Body of pancreas (tissue), 4 donors: ENCODE results near the gene DCT.

Experiments used
- POLR2A ChIP-seq, 3 donors: fragments of 450-650 bp; IDR thresholded peaks; one replicate each; pipeline ENCODE4 v1.6.1; 2016; ENCODE audit warnings: antibody characterized with exemption in 3 of 3, mild to moderate bottlenecking in 2 of 3
- TF ChIP-seq, protein P1 (sequence below), 7 experiments: fragments of 450-650 bp in 4 of 7; fragments of 200-600 bp in 3 of 7; sonication (generic) in 3 of 7; IDR thresholded peaks; one replicate each; pipeline ENCODE4 v1.5.1; 2016 to 2019; ENCODE audit warnings: antibody characterized with exemption in 7 of 7

DNA sequence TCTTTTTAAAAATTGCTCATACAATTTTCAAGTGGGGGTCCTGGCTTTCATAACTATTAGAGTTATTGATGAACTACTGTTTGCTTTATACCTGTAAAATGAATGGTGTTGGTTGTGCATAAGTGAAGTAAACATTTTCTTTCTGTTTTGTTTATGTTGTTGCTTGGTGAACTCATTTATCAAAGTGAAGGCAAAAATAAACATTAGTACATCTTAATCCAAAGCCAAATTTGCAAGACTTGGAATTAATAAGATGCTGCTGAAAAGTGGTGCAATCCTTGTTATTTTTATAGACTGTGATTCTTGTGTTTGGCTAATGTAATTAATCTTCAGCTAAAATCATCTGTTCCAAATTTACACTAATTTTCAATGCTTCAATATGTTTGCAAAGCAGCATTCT is 24.4 kb upstream of the DCT start:
- TF ChIP-seq, protein P1, sequence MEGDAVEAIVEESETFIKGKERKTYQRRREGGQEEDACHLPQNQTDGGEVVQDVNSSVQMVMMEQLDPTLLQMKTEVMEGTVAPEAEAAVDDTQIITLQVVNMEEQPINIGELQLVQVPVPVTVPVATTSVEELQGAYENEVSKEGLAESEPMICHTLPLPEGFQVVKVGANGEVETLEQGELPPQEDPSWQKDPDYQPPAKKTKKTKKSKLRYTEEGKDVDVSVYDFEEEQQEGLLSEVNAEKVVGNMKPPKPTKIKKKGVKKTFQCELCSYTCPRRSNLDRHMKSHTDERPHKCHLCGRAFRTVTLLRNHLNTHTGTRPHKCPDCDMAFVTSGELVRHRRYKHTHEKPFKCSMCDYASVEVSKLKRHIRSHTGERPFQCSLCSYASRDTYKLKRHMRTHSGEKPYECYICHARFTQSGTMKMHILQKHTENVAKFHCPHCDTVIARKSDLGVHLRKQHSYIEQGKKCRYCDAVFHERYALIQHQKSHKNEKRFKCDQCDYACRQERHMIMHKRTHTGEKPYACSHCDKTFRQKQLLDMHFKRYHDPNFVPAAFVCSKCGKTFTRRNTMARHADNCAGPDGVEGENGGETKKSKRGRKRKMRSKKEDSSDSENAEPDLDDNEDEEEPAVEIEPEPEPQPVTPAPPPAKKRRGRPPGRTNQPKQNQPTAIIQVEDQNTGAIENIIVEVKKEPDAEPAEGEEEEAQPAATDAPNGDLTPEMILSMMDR (IDR thresholded peaks at IDR 0.05): no peak
- no peak for TF ChIP-seq POLR2A (IDR thresholded peaks at IDR 0.05)
